ENCODE results near the gene TBC1D9. TPM values are rescaled to one million over a fixed set of nuclear protein-coding genes. Genes with fewer than 3 reads are reported as not detected.

The TBC1D9 gene
- total RNA-seq, 3 donors from 2014 or later: 28.3 to 195 (median 152) TPM

GRCh38 chr4:140704964-140705363, 51.2 kb downstream of the TBC1D9 start:
- Histone ChIP-seq H3K4me1 (peaks cover 0 to 17% of the 10 kb centered on the region in 2 donors), H3K36me3 (no peaks in the 10 kb centered on the region), H3K27ac (peak overlapping the region; percentile 19 to 39), H3K27me3 (no peaks in the 10 kb centered on the region), H3K4me3 (no peak overlapping the region), H3K9me3 (no peaks in the 10 kb centered on the region)
- no peak for DNase-seq (ENCODE audit: low spot score in 2 of 2)
- TF ChIP-seq CTCF (IDR thresholded peaks at IDR 0.05) (no peak), POLR2A (IDR thresholded peaks at IDR 0.05) (no peak), POLR2AphosphoS5 (IDR thresholded peaks at IDR 0.05) (no peak)
- intact Hi-C loops (cut with DNase I; ENCODE audit: low total_unique reads): loop anchor here (1.0 kb wide), 1 partner anchor 28 kb away; no protein-coding TSS in a partner anchor

- peaks cover 0 to 17% of the 10 kb centered on the region in 2 donors for H3K4me1 ChIP-seq
- H3K4me3 ChIP-seq: no peak overlapping the region
- TF ChIP-seq POLR2A (IDR thresholded peaks at IDR 0.05) (no peak), POLR2AphosphoS5 (IDR thresholded peaks at IDR 0.05) (no peak), CTCF (IDR thresholded peaks at IDR 0.05) (no peak)
- H3K36me3 ChIP-seq: no peaks in the 10 kb centered on the region
- H3K9me3 ChIP-seq: no peaks in the 10 kb centered on the region
- intact Hi-C loops (cut with DNase I; ENCODE audit: low total_unique reads): loop anchor here (1.0 kb wide), 1 partner anchor 27 kb away; no protein-coding TSS in a partner anchor
- H3K27me3 ChIP-seq: no peaks in the 10 kb centered on the region
- peak overlapping the region; percentile 39 to 73 for H3K27ac ChIP-seq
- no peak for DNase-seq (ENCODE audit: low spot score in 2 of 2)
Observed at GRCh38 chr4:140704392-140704960, 51.7 kb downstream of the TBC1D9 start.

GRCh38 chr4:140703463-140703862, 52.7 kb downstream of the TBC1D9 start:
- H3K4me1 ChIP-seq: peaks cover 0 to 17% of the 10 kb centered on the region in 2 donors
- DNase-seq (ENCODE audit: low spot score in 2 of 2): no peak
- H3K27me3 ChIP-seq: no peaks in the 10 kb centered on the region
- no peak for TF ChIP-seq POLR2AphosphoS5 (IDR thresholded peaks at IDR 0.05)
- no peak for TF ChIP-seq POLR2A (IDR thresholded peaks at IDR 0.05)
- no peaks in the 10 kb centered on the region for H3K9me3 ChIP-seq
- H3K27ac ChIP-seq: peak overlapping the region; percentile 73 to 80
- H3K36me3 ChIP-seq: no peaks in the 10 kb centered on the region
- intact Hi-C loops (cut with DNase I; ENCODE audit: low total_unique reads): no loop called here
- H3K4me3 ChIP-seq: no peak overlapping the region

GRCh38 chr4:140702096-140702757, 54.0 kb downstream of the TBC1D9 start:
- Histone ChIP-seq H3K27me3 (no peaks in the 10 kb centered on the region), H3K27ac (peak overlapping the region; percentile 73 to 80), H3K4me3 (no peak overlapping the region), H3K9me3 (no peaks in the 10 kb centered on the region), H3K4me1 (peaks cover 0 to 17% of the 10 kb centered on the region in 2 donors), H3K36me3 (no peaks in the 10 kb centered on the region)
- intact Hi-C loops (cut with DNase I; ENCODE audit: low total_unique reads): no loop called here
- TF ChIP-seq POLR2AphosphoS5 (IDR thresholded peaks at IDR 0.05) (no peak), POLR2A (IDR thresholded peaks at IDR 0.05) (no peak), CTCF (IDR thresholded peaks at IDR 0.05) (no peak)
- no peak for DNase-seq (ENCODE audit: low spot score in 2 of 2)

- TF ChIP-seq POLR2AphosphoS5 (IDR thresholded peaks at IDR 0.05): no peak
- no peak for TF ChIP-seq CTCF (IDR thresholded peaks at IDR 0.05)
- no peak for TF ChIP-seq POLR2A (IDR thresholded peaks at IDR 0.05)
- Histone ChIP-seq H3K4me1 (peaks cover 0 to 17% of the 10 kb centered on the region in 2 donors), H3K9me3 (no peaks in the 10 kb centered on the region), H3K36me3 (no peaks in the 10 kb centered on the region), H3K27ac (peak overlapping the region; percentile 73 to 80), H3K4me3 (no peak overlapping the region), H3K27me3 (no peaks in the 10 kb centered on the region)
- intact Hi-C loops (cut with DNase I; ENCODE audit: low total_unique reads): no loop called here
- DNase-seq (ENCODE audit: low spot score in 2 of 2): no peak
Observed at GRCh38 chr4:140701071-140701470, 55.1 kb downstream of the TBC1D9 start.
